Posterior cingulate gyrus (tissue), 11 donors: ENCODE data around the gene SEC23B.
A peak's percentile ranks its signal among the peaks of the same experiment; 100 is the strongest.
"Not testable (repeated sequence)": the region's sequence is repeated elsewhere in the genome, so short reads cannot be mapped to it uniquely, and the experiment has no call there.

Source experiments
- DNase-seq, 10 donors: peaks; one replicate each; pipeline versions ENCODE4 v3.0.0 to v3.0.0-alpha.2; 2020 to 2021; ENCODE audit warnings: mixed read lengths in 3 of 10
- intact Hi-C: fragments of 100-400 bp; cut with DNase I; formaldehyde crosslinking; loops from one replicate; pipeline ENCODE4 v1.15.1; 2023

The SEC23B gene

DNA sequence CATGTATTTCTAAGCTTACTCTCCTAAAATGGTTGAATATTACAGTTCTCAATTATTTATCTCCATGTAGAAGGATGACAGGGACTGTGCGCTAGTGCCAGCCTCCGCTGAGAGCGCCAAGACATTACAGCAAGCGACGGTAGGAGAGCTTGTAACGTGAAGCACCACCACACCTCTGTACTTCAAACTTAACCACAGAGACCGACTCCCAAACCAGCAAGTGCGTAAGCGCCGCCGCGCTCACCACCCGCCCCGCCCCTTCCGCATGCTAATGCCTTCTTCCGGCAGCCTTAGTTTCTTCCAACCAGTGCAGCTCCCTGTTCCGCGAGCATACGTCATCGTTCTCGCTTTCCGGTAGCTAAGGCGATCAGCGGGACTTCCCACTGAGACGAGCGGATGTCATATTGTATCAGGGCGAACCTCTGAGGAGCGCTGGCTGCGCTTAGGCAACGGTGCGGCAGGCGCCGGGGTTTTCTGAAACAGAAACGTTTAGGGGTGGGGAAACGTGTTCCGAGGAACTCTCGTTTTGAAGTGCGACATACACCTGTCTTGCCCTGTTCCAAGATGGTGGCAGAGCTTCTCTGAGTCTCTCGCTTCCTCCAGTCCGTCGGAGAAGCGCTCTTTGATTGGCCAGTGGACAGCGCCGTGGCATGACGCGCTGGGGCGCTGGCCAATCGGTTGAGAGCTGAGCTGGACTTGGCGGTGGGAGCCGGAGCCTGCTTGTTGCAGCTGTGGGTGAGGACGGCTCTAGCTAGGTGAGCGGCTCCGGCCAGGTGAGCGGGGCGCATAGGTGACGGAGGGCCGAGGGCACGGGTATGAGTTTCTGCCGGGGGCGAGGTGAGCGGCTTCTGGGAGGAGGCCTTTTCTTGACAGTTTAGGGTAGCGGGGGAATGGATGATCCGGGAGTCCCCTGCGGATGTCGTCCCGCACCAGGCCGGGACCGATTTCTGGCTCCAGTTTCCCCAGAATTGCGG is at the start of gene SEC23B:
SEC23B (plus strand) TSS at position 723 of the 974 bp plus-strand sequence. CDS start 2,896 bp downstream, outside the sequence.
- intact Hi-C loops = loop anchor here (2.0 kb wide), 1 partner anchor 59 kb away; the partner anchor contains the start of gene SMIM26
- DNase-seq = peak; percentile 93 to 100 (median 97)

DNA sequence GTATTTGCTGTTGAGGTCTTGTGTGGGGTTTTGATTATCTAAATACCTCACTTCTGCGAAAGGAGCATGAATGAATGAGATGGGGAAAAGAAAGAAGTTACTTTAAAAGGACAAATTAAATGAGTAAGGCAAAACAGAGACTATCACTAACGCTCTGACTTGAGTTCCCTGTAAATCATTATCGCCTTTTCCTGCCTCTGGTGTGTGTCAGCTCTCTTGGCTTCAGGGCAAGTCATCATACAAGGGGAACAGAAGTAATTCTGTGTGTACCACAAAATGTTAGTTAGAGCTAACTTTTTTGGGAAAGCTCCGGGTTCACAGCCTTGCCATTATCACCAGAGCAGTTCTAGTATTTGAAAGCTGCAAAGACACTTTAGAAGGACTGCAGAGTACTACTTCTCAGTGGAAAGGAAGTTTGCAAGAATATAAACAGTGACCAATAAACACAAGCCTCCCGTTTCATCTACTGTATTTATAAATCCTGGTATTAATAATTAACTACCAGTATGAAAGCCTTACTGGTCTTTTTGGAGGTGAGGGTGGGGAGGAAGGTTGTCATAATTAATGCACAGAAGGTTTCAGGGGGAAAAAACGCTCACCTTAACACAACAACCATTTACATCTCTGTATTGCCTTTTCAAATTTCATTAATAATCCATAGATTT is 42.1 kb upstream of the SEC23B start:
- intact Hi-C loops = loop anchor here (2.0 to 5.0 kb wide), 3 partner anchors 31 to 178 kb away; partner anchors contain the start of genes RBBP9, SMIM26 and ZNF133
- DNase-seq = no peak

DNA sequence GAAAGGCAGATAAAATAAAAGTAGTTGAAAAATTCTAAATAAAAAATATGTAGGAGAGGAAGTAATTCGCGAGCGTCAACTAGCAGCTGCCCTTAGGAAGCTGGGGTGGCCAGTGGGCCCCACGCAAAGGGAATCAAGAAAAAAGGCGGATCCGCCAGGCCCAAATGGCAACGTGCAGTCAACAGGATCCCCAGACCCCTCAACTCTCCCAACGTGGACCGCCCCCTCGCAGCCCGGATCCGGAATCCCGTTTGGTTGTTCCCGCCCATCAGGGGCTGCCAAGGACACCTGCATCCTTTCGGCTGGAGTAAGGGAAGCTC is 41.2 kb upstream of the SEC23B start:
- DNase-seq = no peak
- intact Hi-C loops = loop anchor here (2.0 to 5.0 kb wide), 3 partner anchors 30 to 179 kb away; partner anchors contain the start of genes RBBP9, SMIM26 and ZNF133

DNA sequence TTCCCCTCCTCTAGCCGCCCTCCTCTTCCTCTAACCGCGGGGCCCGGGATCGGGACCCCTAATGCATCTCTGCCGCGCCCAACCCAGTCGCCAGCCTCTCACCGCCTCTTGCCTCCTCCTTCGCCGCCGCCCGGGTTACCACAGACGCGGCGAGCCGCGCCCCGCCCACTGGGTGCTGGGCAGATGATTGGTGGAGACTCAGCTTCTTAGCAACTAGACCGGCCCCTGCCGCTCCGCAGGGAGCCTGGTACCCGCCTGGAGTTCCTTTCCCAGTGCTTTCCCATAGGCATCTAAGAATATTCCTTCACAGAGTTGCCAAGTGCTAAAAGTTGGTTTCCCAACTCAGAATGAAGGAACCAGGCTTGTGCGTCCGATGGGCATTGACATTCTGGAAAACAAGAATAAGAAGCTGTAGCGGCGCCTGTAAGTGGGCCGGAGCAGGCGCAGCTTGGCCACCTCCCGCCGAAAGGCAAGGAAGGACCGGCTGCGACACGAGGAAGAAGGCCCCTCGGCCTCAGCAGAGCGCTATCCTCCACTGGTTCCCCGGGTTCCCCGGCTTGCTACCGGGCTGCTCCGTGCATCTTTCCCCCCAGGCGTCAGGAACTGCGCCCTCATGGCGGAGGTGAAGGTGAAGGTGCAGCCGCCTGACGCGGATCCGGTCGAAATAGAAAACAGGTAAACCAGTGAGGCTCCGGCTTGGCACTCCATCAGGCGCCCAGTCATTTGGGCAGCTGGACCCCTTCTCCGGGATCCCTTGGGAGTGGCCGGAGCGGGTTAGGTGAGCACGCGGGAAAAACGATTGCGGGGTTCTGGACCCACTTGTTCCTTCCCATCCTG is 40.6 kb upstream of the SEC23B start, which contains the start of the genes DZANK1 and POLR3F:
DZANK1 (minus strand) TSS at position 137 of the 837 bp plus-strand sequence. CDS start 1,672 bp downstream, outside the sequence.
POLR3F (plus strand) TSS at position 497 of the 837 bp plus-strand sequence; CDS start at position 614, 117 bp downstream.
- peak; percentile 94 to 100 (median 97) for DNase-seq
- intact Hi-C loops = loop anchor here (2.0 to 5.0 kb wide), 3 partner anchors 30 to 180 kb away; partner anchors contain the start of genes RBBP9, SMIM26 and ZNF133

DNA sequence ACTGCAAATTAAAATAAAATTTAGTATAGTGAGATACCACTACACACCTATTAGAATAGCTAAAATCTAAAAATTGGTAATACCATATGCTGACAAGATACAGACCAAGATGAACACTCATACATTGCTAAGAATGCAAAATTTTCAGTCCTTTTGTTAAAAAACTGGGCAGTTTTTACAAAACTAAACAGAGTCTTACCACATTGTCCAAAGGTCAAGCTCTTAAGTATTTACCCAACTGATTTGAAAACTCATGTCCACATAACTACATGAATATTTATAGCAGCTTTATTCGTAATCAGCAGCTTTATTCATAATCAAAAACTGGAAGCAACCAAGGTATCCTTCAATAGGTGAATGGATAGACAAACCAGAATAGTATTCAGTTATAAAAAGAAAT is 30.5 kb upstream of the SEC23B start:
- intact Hi-C loops = no loop called here
- no peak for DNase-seq

DNA sequence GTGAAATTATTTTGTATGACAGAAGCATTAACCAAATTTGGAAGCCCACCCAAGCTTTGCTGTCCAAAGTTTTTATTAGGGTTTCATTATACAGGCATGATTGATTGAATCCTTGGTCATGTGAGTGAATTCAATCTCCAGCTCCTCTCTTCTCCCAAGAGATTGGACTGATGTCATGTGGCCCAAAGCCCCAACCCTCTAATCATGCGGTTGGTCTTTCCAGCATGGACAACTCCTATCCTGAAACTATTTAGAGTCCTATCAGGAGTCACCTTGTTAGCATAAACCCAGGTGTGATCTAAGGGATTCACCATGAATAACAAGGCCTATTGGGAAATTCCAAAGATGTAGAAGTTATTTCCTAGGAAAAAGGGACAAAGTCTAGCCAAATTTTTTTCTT is 29.9 kb upstream of the SEC23B start:
- no peak for DNase-seq
- intact Hi-C loops = no loop called here

DNA sequence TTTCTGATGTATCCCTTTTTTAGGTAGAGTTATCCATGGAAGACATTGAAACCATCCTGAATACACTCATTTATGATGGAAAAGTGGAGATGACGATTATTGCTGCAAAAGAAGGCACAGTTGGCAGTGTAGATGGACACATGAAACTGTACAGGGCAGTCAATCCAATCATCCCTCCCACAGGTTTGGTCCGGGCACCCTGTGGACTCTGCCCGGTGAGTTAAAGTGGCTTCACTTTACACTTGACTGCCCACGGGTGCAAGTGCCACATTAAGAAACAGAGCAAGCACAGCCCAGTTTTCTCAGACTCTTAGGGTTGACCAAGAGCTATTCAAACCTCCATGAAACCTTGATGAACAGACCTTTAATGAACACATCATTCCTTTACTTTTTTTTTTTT is 26.1 kb upstream of the SEC23B start:
- no peak for DNase-seq
- intact Hi-C loops = no loop called here

DNA sequence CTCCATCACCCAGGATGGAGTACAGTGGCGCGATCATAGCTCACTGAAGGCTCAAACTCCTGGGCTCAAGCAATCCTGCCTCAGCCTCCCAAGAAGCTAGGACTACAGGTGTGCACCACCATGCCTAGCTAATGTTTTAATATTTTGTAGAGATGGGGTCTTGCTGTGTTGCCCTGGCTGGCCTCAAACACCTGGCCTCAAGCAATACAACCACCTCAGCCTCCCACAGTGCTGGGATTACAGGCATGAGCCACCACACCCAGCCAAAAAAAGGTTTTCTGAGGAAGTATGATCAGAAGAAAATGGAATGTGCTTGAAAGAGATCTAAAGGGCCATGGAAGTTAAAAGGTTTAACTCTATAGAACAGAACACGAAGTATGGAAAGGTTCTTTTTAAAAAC is 19.4 kb upstream of the SEC23B start:
- no peak for DNase-seq
- intact Hi-C loops = no loop called here

DNA sequence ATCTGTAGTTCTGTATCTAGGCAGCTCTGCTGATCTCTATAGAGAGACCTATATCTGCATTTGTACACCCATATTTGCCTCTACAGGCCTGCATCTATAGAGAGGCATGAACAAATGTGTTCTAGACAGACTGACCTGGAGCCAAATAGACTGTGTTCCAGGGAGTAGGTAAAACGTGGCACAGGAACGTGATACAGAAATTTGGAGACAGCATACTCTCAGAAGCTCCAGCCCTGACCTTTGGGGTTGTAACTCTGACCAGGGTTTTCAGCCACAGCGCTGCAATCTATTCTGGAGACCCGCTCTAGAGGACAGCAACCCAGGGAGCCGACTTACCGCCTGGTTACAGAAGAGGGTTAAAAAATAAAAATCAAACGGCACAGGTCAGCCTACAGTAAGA is 11.7 kb upstream of the SEC23B start:
- no peak for DNase-seq
- intact Hi-C loops = loop anchor here (2.0 kb wide), 1 partner anchor 29 kb away; the partner anchor contains the start of genes DZANK1 and POLR3F

DNA sequence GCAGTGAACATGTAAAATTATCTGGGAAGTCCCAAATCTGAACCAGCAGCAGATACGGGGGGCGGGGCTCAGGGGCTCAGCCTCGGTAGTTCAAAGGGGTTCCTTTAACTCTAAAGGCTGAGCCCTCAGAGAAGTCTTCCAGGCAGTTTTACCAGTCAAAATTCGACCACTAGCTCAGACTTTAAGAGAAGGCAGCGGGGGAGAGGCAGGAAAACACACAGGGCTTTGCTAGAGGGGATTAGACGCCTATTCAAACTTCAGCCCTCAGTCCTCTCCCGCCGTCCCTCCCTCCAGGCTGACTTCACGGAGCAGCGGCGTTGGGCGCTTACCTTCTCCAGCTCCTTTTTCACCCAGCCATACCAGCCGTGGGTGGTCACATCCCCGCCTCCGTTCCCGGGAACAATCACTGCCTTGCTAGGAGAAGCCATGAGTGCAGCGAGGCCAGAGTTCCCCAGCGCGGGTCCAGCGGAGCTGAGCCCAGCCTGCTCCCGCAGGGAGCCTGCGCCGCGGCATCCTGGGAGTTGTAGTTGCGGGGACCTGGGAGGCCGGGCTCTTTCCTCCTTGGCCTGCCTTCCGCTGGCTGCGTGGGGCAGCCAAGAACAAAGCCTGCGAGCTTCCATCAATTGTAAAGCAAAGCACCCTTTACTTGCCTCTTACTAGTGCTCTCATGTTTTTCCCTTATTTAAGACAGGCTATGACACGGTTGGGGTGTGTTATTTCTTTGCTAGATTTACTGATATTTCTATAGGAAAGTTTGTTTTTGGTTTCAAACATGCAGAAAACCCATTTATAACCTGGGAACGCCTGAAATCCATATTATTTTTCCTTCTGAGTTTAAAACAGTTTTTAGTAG is 10.8 kb upstream of the SEC23B start, which contains the start of gene RBBP9:
RBBP9 (minus strand) TSS at position 486 of the 853 bp plus-strand sequence; CDS start at position 428, 58 bp downstream.
- intact Hi-C loops = loop anchor here (2.0 kb wide), 1 partner anchor 30 kb away; the partner anchor contains the start of genes DZANK1 and POLR3F
- peak; percentile 77 to 98 (median 90) for DNase-seq

DNA sequence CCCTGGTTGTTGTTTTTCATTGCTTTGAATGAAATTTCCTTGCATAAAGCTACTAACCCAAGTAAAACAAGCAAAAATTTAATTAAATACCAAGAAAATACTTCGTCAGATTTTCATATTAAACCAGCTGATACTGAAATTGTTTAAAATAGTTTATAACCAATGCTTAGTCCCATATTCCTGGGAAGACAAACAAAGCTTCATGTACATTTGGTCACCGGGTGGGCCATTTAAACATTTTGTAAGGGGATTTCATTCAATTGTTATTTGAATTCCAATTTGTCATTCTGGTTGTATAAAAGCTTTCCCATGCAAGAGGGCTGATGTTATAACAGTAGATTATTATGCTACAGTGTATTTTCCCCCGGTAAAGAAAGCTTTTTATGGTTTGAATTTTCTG is 10.1 kb upstream of the SEC23B start:
- intact Hi-C loops = loop anchor here (2.0 kb wide), 1 partner anchor 31 kb away; the partner anchor contains the start of genes DZANK1 and POLR3F
- no peak for DNase-seq

DNA sequence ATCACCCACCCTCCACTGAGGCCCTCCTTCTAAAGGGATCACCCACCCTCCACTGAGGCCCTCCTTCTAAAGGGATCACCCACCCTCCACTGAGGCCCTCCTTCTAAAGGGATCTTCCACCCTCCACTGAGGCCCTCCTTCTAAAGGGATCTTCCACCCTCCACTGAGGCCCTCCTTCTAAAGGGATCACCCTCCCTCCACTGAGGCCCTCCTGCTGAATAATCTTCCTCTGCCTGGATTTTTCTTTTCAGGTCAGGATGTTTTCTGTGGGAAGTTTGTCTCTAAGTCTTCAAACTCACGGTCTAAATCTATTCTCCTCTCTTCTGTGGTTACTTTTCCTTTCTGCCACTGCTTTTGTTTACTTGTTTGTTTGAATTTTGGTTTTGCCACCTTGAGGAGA is 6.1 kb upstream of the SEC23B start:
- intact Hi-C loops, DNase-seq: not testable (repeated sequence)

DNA sequence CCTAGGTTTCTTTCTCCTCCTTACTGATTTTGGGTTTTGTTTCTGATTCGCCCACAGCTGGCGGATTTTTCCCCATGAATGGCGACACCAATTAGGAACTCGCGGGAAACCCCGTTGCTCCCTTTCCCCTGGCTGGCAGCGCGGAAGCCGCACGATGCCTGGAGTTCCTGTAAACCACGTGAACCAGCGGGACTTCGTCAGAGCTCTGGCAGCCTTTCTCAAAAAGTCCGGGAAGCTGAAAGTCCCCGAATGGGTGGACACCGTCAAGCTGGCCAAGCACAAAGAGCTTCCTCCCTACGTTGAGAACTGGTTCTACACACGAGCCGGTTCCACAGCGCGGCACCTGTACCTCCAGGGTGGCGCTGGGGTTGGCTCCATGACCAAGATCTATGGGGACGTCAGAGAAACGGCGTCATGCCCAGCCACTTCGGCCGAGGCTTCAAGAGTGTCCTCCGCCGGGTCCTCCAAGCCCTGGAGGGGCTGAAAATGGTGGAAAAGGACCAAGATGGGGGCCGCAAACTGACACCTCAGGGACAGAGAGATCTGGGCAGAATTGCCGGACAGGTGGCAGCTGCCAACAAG is 3.2 kb upstream of the SEC23B start:
- intact Hi-C loops = no loop called here
- peak in 6 of 10 donors; percentile 4 to 68 (median 18) for DNase-seq

DNA sequence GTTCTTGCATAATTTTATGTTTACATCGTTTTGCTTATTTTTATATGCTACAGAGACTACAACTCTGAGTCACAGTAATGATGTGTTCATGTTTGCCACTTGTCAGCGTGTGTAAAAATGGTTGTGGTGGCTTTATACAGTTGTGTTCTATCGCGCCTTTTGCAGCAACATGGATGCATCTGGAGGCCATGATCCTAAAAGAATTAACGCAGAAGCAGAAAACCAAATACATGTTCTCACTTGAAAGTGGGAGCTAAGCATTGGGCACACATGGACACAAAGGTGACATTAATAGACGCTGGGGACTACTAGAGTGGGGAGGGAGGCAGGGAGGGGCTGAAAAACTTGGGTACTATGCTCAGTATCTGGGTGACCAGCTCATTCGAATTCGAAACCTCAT is 996 bp upstream of the SEC23B start:
- intact Hi-C loops = loop anchor here (2.0 kb wide), 1 partner anchor 60 kb away; the partner anchor contains the start of gene SMIM26
- DNase-seq = no peak

DNA sequence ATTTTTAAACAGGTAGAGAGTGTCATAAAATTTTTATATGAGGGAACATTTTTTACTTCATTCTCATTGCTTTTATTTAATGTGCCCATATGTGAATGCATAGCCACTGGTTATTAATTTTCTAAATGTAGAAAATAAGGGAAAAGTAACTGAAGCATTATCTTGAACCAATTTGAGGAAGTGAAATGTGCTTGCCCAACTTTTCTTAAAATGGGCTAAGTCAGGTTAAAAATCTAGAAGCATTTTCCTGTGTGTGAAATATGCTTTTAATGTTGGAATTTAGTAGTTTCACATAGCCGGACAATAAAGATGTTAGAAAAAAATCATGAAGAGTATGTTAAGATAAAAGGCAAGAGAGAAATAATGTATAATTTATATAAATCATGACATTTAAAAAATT is 3.8 kb downstream of the SEC23B start:
- intact Hi-C loops = no loop called here
- no peak for DNase-seq

DNA sequence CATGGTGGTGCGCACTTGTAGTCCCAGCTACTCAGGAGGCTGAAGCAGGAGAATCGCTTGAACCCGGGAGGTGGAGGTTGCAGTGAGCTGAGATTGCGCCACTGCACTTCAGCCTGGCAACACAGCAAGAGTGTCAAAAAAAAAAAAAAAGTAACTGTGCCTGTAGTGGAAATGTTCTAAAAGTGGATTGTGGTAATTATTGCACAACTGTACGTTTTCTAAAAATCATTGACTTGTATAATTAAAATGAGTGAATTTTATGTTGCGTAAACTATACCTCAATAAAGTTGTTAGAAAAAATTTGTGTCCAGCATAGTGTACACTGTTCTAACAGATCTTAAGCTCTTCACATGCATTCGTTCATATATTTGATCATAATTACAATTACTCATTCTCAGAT is 5.5 kb downstream of the SEC23B start:
- intact Hi-C loops = no loop called here
- DNase-seq = no peak

DNA sequence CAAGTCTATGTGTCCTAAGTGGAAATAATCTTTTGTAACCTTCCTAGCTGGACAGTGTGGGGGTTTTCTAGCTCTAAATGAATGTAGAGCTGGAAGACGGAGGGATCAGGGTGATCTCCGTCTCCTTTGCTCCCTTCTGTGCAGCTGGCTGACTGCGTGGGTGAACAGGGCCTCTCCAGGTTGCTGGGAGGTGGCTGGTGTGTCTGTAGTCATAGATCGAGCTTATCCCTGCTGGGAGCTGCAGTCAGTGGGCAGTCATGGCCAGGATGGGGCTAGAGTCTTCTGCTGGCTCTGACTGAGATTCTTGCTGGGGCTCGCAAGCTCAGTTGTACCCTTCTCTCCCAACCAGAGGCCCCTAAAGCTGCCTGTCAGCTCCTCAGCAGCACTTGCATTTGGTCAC is 6.4 kb downstream of the SEC23B start:
- intact Hi-C loops = no loop called here
- DNase-seq = no peak

DNA sequence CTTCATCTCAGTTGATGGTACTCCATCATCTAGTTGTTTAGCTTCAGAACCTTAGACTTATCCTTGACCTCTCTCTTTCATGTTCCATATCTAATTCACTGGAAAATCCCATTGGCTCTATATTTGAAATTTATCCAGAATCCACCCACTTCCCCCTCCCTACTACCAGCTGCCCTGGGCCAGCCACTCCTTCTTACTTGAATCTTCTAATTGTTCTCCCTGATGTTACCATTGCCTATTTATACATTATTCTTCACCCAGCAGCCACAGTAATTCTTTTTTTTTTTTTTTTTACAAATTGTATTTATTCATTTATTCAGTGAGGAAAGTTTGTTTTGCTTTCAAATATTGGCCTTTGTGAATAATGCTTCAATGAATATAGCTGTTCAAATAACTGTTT is 8.2 kb downstream of the SEC23B start:
- intact Hi-C loops = no loop called here
- no peak for DNase-seq
